GM19438 (cell line): Measurements from ENCODE around the gene LRPPRC.
"Not testable (repeated sequence)": the region's sequence is repeated elsewhere in the genome, so short reads cannot be mapped to it uniquely, and the experiment has no call there.

ENCODE experiments used
- ATAC-seq: cut with Tn5 transposase; IDR thresholded peaks from one replicate; pipeline ENCODE4 v1.9.1; 2021; ENCODE audit warnings: low read depth; ENCODE audit not compliant: unreplicated experiment

LRPPRC gene

DNA sequence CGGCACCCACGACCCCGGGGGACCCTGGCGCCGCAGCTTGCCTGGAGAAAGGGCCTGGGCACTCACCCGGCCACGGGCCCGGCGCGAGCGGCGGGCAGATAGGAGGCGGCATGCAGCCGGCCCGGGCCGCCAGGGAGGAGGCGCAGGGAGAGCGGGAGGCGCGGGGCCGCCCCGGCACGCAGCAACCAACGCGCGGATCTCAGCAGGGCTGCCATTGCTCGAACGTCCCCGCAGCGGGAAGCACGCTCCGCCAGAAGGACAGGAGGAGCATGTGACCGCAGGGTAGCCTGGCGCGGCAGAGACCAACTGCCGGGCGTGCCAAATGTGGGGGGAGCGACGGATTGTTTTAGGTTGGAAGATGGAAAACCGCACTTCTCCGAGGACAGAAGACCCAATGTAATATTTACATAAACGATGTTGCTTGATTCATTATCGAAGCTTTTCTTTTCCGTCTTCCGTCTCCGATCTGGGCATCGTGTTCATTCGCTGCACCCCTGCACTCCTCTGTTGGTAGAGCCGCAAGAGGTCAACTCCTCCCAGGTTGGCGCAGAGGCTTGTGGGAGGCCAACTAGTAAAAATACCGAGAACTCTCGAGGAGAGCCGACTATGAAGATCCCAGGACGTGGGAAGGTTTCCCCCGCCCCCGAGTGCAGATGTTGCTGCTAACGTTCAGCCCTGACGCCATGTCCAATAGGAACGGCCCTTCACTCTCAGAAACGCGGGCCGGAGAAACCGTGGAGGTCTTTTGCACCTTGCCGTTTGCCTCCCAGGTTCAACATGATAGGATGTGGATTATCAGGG is at the start of gene LRPPRC:
Gene LRPPRC (minus strand): TSS at position 257 of the 801 bp plus-strand sequence. CDS start 42 bp downstream, at position 215.
- peak; percentile 94 for ATAC-seq

DNA sequence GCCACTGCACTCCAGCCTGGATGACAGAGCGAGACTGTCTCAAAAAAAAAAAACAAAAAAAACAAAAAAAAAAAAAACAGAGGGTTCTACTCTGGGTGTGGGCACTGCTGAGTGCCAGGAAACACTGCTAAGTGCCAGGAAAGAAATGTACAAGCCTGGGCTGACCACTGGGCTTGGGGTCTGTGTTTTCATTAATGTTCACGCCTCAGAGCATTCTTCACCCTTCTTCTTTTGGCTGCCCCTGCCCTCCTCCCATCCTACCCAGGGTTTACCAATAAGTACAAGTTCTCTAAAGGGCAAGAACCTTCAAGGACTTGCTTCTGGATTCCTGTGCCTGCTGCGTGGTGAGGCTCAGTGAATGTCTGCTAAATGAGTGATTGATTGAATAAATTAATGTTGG is 49.3 kb upstream of the LRPPRC start:
- no peak for ATAC-seq

DNA sequence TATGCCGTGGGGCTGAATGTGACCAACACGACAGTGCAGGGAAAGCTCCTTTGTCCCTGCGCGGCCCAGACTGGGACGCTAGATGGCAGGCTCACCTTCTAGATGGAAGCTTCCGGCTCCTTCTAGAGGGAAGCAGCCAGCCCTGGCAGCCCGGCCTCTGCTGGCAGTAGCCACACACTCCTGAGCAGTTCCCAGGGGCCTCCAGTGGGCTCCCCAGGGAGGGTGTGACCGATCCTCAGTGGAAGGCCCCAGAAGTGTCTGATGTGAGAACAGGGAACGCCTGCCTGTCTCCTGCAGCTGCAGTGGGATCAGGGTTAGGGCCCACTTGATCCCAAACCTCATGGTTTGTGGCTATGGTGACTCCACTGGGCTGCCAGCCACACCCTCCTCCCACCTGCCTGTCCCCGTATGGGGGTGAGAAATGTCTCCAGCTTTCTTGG is 48.5 kb upstream of the LRPPRC start:
- peak; percentile 97 for ATAC-seq

DNA sequence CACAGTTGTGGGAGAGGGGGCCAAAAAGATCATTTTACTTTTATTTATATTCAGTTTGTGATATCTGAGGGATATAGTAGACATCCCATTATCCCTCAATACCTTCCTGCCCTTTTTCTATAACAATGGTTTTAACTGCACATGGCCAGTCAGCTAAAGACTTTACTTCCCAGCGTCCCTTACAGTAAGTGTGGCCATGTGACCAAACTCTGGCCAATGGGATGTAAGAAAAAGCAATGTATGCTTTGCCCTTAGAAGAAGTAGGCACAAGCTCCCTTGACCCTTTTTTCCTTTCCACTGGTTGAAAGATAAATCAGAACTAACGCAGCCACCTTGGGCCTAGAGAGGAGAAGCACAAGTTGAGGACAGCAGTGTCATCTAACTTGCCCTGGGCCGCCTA is 44.6 kb upstream of the LRPPRC start:
- no peak for ATAC-seq

DNA sequence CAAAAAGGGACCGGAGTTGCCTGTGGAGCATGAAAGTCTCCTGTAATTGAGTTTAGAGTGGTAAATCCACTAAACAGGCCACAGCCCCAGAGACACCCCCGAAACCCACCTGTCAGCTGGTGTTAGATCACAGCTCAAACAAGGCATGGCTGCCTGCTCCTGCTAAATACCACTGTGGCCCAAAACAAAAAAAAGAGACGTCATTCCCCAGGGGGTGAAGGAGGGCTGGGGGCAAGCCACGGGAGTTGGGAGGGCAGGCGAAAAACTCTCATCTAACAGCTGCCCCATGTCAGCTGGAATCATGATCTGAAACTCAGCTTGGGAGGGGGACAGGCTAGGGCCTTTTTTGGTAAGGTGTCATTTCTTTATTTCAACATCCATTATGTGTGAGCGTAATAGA is 42.5 kb upstream of the LRPPRC start:
- no peak for ATAC-seq

DNA sequence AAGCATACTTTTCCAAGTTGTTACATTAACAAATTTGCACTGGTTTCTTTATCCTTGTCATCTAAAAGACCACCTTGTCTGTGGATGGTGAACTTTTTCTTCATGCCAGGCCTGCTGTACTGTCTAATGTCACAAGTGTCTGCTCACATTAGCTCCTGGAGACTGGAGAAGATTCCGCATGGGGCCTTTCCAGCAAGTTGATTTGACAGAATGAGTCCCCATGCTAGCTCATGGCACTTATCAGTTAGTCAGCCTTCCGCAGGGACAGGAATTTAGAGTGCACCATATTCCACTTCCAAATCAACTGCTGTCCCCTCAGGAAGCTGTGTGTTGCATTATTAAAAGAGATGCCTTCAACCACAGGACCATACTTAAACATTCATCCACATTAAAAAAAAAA is 41.4 kb upstream of the LRPPRC start:
- ATAC-seq, result no peak

DNA sequence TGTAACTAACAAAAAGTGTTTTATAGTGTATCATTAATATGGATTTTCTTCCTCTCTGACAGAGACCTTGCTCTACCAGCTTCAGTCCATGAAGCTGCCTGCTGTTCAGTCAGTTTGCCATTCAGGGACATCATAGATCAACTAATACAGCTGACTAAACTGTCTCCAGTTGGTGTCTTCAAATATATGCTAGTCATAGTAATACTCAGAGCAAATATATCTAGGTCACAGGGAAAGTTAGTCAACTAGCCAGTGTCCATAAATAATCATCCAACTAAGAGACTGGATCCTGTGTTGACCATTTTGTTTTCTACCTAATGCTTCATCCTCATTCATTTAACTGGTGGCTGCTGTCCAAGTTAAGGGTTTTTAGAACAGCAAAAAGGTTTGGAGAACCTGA is 38.2 kb upstream of the LRPPRC start:
- no peak for ATAC-seq

DNA sequence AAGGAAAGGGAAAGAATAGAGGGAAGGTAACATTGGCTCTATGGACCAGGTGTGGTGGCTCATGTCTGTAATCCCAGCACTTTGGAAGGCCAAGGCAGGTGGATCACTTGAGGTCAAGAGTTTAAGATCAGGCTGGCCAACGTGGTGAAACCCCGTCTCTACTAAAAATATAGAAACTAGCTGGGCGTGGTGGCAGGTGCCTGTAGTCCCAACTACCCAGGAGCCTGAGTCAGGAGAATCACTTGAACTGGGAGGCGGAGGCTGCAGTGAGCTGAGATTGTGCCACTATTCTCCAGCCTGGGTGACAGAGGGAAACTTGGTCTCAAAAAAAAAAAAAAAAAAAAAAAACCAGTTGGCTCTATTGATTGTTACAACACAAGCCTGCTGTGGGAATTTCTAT is 31.3 kb upstream of the LRPPRC start:
- not testable (repeated sequence) for ATAC-seq

DNA sequence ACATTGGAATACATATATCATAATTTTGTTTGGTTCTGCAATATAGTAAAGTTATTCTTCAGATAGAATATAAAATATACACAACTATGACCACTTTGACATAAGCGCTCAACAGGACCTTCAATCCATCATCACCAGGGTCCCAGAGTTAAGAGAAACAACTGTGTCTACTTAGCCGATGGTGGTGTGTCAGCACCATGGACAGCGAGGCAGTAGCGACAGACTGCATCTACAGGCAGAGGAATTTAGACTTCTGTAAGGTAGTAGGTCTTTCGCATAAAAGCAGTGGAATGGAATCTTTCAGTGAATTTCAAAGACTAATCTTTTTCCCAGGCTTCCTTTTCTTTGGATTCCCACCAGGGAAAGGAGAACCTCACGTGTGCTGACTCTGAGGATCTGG is 20.5 kb upstream of the LRPPRC start:
- ATAC-seq, result no peak

DNA sequence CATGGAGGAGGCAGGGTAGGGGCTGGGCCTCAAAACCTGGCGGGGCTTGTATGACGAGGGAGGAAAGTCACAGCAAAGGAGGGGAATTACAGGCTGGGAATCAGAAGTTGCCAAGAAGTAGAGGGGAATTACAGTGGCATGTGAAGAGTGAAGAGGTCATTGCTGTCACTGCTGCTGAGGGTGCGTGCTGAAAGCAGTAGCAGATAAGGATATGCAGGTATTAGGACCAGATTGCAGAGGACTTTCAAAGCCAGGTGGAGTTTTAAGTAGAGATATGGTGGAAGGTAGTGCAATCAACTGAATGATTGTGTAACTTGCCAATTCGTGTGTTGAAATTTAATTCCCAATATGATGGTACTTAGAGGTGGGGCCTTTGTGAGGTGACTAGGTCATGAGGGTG is 19.4 kb upstream of the LRPPRC start:
- ATAC-seq, result no peak

DNA sequence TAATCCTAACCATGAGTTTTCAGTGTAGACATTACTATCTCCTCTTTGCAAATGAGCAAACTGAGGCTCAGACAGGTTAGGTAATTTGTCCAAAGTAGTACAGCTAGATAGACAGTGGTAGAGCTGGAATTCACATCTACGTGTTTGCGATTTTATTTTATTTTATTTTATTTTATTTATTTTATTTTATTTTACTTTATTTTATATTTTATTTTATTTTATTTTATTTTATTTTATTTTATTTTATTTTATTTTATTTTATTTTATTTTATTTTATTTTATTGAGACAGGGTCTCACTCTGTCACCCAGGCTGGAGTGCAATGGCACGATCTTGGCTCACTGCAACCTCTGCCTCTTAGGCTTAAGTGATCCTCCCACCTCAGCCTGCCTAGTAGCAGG is 17.4 kb upstream of the LRPPRC start:
- ATAC-seq, result not testable (repeated sequence)

DNA sequence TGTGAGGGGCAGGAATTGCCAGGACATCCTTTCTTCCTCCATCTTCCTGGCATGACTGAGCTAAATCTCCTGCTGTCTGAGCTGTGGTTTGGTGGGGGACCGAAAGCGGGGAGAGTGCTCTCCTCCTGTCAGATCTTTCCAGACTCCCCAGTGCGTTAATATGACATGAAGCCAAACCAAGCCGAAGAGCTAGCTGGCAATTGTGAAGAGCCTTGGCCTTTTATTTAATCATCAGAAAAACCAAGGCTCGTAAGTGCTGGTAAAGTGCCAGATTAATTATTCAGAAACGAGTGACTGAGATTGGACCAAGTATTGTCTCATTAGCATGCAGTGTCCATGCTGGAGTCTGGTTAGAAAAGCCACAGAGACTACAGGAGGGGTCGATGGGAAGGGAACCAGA is 14.5 kb upstream of the LRPPRC start:
- ATAC-seq, result no peak

DNA sequence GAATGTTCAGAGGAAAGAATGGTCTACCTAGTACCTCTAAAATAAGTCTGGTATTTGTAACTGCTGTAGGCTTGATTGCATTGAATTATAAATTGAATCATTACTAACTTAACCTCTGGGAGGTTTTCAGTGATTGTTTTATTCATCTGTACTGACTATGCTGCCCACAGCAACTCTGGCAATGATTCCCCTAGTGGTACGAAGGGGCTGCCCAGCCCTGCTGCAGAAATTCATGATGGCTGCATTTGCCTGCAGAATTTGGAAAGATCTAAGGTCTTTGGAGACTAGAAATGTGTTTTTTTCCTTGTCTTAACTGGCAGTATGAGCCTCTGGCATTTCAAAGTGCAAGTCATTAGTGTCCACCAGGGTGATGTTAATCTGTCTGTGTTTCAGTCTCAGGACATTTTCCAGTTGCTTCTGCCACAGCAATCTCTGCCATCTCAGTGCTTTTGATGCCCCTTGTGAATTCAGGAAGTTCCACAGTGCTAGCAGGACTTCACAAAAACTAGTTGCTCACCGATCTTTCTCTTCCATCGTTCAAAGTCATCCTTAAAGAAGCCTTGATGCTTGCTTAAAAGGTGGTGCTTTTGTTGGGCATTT is 13.4 kb upstream of the LRPPRC start:
- no peak for ATAC-seq

DNA sequence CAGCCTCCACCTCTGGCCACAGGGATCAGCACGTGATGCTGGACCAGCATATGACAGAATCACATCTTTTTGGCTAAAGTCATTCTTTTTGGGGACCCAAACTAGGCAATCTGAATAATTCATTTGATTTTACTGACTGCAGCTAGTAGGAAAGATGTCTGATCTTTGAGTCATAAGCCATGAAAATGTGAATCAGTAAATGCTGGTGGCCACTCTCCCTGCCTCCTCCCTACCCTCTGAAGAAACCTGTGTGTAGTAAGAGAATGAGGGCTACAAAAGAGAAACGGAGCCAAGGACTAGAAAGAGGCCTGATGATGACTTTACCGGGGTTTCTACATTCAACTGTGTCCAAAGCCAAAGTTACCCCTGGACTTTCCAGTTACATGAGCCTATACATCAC is 10.1 kb upstream of the LRPPRC start:
- no peak for ATAC-seq

DNA sequence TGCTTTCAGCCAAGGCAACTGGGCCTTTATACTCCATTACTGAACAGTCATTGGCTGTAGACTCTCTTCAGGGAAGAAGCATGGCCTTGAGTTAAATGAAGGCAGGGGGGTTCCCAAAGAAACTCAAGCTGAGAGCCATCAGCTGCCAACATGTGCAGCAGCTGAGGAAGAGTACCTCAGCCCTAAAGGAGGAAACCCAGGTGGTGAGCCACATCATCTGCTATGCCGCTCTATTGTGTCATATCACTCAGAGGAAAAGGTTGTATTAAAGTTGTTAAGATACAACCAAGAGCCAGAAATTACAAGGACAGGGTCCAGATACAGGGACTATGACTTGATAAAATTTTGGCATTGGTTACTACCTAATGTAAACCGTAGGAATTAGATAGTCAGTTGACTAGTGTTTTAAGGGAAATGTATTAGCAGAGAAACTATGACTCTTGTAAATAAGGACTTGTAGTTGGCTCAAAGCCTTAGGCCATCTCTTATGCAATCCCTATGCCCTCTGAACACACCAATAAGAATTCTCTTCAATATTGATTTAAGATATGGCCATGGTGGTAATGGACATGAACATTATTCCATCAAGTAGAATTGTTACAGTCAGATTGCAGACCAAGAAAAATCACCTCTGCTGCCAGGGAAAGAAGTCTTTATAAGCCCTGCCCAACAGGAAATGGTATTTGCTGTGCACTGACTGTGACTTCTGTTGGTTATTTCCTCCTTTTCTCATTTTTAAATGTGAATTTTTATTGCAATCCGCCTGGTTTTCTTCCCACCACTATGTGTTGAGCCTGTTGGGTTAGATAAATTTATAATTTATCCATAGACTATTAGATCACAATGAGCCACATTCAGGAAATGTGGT is 9.2 kb upstream of the LRPPRC start:
- ATAC-seq, result no peak

DNA sequence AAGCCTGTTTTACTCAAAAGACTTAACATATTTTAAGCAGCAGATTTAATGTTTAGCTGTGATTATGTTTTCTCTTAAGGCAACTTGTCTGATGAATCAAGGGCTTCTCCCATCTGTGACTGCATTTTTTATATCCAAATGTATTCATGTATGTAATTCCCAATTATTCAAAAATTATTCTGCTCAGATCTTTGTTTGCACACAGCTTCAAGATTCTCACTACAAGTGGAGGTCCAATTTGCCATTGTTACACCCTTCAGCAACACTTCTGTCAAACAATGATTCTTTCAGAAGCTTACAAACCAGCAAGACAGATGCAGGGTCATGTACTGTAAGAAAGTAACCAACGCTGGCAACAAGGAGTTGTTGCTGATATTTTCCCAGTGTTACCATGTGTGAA is 5.9 kb upstream of the LRPPRC start:
- no peak for ATAC-seq

DNA sequence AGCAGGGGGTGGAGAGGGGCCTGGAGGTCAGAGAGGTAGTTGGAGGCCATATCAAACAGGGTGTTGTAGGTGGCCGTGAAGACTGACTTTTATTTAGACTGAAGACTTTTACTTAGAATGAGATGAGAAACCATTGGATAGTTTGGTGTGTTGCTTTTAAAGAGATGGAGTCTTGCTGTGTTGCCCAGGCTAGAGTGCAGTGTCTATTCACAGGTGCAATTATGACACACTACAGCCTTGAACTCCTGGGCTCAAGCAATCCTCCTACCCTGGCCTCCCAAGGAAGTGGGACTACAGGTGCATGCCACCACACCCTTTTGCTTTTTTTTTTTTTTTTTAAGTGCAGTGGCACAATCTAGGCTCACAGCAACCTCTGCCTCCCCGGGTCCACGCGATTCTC is 2.5 kb upstream of the LRPPRC start:
- ATAC-seq, result no peak

DNA sequence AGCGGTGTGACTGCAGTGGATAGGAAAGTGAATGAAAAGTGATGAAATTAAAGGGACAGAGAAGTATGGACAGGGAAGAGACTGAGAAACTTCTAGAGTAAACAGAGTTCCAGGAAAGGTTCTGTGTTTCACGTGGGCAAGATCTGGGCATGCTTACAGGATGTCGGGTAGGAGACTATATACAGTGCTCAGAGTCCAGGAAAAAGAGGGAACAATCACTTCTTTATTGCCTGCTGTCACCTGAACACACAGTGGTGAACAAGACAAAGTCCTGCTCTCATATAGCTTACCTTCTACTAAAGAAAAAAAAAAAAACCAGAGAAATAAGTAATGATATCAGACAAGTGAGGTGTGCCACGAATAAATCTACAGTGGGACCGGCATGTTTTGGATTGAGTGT is 2.4 kb downstream of the LRPPRC start:
- ATAC-seq, result no peak

DNA sequence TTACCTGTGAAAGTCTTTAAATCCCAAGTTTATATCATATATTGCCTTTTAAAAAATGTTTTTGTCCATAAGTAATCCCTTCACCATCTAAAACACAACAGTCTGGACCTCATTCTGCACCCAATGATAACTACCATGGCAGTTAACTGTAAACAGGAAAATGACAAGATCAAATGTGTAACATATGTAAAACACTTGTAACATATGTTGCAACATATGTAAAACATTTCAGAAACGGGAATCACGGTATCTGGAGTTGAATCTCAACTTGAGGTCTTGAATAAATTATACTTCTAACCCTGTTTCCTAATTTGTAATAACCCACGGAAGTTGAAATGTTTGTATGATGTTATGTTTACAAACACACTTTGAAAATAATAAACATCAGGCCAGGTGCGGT is 6.2 kb downstream of the LRPPRC start:
- ATAC-seq, result no peak

DNA sequence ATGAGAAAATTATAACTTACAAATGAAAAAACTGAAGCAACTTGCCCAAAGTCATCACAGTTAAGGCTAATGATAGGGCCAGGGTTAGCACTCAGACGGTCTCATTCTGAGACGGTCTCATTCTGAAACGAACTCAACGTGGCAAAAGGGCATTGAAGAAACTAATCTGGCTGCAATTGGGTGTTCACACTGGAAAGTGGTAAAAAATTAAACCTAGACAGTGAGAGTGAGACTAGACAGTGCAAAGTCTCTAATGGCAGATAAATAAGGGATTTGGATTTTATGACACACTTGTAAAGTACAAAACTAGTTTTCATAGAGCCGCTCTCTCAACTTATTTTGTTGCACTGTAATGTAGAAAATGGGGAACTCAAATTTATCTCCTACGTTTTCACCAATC is 9.2 kb downstream of the LRPPRC start:
- ATAC-seq, result no peak

DNA sequence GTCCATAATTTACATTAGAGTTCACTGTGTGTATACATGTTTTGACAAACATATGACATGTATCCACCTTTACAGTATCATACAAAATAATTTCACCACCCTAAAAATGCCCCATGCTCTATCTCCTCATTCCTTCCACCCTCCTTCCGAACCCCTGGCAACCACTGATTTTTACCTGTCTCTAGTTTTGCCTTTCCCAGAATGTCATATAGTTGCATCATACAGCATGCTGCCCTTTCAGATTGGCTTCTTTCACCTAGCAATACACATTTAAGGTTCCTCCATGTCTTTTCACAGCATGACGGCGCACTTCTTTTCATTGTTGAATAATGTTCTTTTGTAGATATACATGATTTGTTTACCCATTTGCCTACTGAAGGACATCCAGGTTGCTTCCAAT is 10.4 kb downstream of the LRPPRC start:
- no peak for ATAC-seq
